Sigmoid colon (tissue), 4 donors: ENCODE measurements around the gene TADA2A.

ENCODE experiments used
- POLR2A ChIP-seq, 2 donors: fragments of 450-650 bp; IDR thresholded peaks; one replicate each; pipeline ENCODE4 v1.6.1; 2016; ENCODE audit warnings: antibody characterized with exemption in 2 of 2, mild to moderate bottlenecking in 2 of 2, moderate library complexity in 2 of 2
- POLR2AphosphoS5 ChIP-seq, 4 donors: sonication (generic); formaldehyde crosslinking; IDR thresholded peaks; one replicate each; pipeline ENCODE4 v1.6.1; 2017; ENCODE audit warnings: antibody characterized with exemption in 4 of 4
- TF ChIP-seq, protein P1 (sequence below), 4 experiments: fragments of 450-650 bp in 3 of 4; fragments of 200-600 bp in 1 of 4; IDR thresholded peaks; one replicate each; pipeline ENCODE4 v1.5.1; 2016 to 2019; ENCODE audit warnings: antibody characterized with exemption in 4 of 4, mild to moderate bottlenecking in 3 of 4, moderate library complexity in 2 of 4

GRCh38 chr17:37446027-37446426, 39.3 kb downstream of the TADA2A start:
- TF ChIP-seq, protein P1, sequence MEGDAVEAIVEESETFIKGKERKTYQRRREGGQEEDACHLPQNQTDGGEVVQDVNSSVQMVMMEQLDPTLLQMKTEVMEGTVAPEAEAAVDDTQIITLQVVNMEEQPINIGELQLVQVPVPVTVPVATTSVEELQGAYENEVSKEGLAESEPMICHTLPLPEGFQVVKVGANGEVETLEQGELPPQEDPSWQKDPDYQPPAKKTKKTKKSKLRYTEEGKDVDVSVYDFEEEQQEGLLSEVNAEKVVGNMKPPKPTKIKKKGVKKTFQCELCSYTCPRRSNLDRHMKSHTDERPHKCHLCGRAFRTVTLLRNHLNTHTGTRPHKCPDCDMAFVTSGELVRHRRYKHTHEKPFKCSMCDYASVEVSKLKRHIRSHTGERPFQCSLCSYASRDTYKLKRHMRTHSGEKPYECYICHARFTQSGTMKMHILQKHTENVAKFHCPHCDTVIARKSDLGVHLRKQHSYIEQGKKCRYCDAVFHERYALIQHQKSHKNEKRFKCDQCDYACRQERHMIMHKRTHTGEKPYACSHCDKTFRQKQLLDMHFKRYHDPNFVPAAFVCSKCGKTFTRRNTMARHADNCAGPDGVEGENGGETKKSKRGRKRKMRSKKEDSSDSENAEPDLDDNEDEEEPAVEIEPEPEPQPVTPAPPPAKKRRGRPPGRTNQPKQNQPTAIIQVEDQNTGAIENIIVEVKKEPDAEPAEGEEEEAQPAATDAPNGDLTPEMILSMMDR (IDR thresholded peaks at IDR 0.05), result no peak
- no peak for TF ChIP-seq POLR2A (IDR thresholded peaks at IDR 0.05)
- no peak for TF ChIP-seq POLR2AphosphoS5 (IDR thresholded peaks at IDR 0.05)
